Inflammatory macrophage treated with lipopolysaccharide for 1 hour (primary cell): ENCODE data around the gene PLCB4.
"Not testable (repeated sequence)": the region's sequence is repeated elsewhere in the genome, so short reads cannot be mapped to it uniquely, and the experiment has no call there.

ENCODE experiments used
- DNase-seq, 2 donors: peaks; one replicate each; pipeline ENCODE4 v3.0.0-alpha.2; 2020 to 2022

PLCB4 gene

GRCh38 chr20:9068841-9069663, at the start of gene PLCB4:
PLCB4 (plus strand) TSS chr20:9069087; CDS start chr20:9307815, 238,728 bp downstream.
- no peak for DNase-seq

- DNase-seq: no peak
These were observed 49.1 kb upstream of the PLCB4 start for GRCh38 chr20:9019833-9020232.

GRCh38 chr20:9021216-9021615, 47.7 kb upstream of the PLCB4 start:
- no peak for DNase-seq

- DNase-seq: no peak
These were observed 47.2 kb upstream of the PLCB4 start for GRCh38 chr20:9021699-9022098.

- DNase-seq: no peak
These were observed 46.5 kb upstream of the PLCB4 start for GRCh38 chr20:9022376-9022775.

- no peak for DNase-seq
These were observed 44.3 kb upstream of the PLCB4 start for GRCh38 chr20:9024606-9025005.

- DNase-seq: no peak
These were observed 43.9 kb upstream of the PLCB4 start for GRCh38 chr20:9025011-9025410.

GRCh38 chr20:9025643-9026042, 43.2 kb upstream of the PLCB4 start:
- DNase-seq: no peak

GRCh38 chr20:9027626-9028025, 41.3 kb upstream of the PLCB4 start:
- no peak for DNase-seq

GRCh38 chr20:9028419-9028818, 40.5 kb upstream of the PLCB4 start:
- DNase-seq: no peak

GRCh38 chr20:9031991-9032390, 36.9 kb upstream of the PLCB4 start:
- DNase-seq: no peak

GRCh38 chr20:9032758-9033157, 36.1 kb upstream of the PLCB4 start:
- no peak for DNase-seq

- no peak for DNase-seq
These were observed 33.8 kb upstream of the PLCB4 start for GRCh38 chr20:9035126-9035525.

GRCh38 chr20:9036593-9036992, 32.3 kb upstream of the PLCB4 start:
- no peak for DNase-seq

- no peak for DNase-seq
These were observed 29.9 kb upstream of the PLCB4 start for GRCh38 chr20:9038791-9039535.

- DNase-seq: no peak
These were observed 27.9 kb upstream of the PLCB4 start for GRCh38 chr20:9040863-9041524.

GRCh38 chr20:9043364-9043763, 25.5 kb upstream of the PLCB4 start:
- DNase-seq: no peak

GRCh38 chr20:9047928-9048327, 21.0 kb upstream of the PLCB4 start:
- not testable (repeated sequence) for DNase-seq

GRCh38 chr20:9051508-9051907, 17.4 kb upstream of the PLCB4 start:
- peak; percentile 40 to 82 for DNase-seq

GRCh38 chr20:9052136-9052535, 16.8 kb upstream of the PLCB4 start:
- DNase-seq: no peak

GRCh38 chr20:9053108-9053507, 15.8 kb upstream of the PLCB4 start:
- no peak for DNase-seq

GRCh38 chr20:9054176-9054575, 14.7 kb upstream of the PLCB4 start:
- DNase-seq: no peak

- DNase-seq: no peak
These were observed 9.0 kb upstream of the PLCB4 start for GRCh38 chr20:9059931-9060330.

- no peak for DNase-seq
These were observed 7.5 kb upstream of the PLCB4 start for GRCh38 chr20:9061434-9061833.
